NCI-H2107 (cell line): ENCODE measurements around the gene HS2ST1.

Experiments
- DNase-seq: peaks from one replicate; lab custom pipeline; 2025; lab: John Stamatoyannopoulos, UW

The HS2ST1 gene

DNA sequence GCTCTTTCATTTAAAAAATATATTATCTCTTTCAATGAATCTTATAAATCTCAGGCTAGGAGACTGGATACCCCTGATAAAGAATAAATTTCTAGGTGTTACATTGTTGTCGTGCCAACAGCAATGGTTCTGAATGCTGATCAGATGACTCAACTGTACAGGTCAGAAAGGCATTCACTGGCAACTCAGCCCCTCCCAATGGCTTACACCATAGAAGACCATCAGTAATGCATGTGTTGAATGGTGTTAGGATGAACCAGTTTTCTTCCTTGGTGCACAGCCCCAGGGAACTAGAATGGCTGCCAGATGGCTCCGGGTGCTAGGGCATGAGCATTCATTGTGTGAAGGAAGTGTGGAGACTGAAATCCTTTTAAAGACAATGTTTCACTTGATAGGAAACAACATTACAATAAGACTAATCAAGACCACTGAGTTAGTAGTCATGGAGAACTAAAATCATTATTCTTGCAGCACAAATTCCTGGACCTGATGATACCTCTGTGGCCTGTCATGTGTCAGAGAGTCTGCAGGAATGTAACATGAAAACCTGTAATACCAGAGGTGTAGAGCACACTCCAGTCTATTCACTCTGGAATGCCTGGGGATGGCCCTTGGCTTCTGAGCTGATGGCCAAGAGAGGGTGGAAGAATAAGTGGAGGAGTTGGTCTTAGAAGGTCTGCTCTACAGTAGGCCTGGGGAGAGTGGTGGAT lies 226.6 kb downstream of the HS2ST1 start:
- DNase-seq, result no peak

DNA sequence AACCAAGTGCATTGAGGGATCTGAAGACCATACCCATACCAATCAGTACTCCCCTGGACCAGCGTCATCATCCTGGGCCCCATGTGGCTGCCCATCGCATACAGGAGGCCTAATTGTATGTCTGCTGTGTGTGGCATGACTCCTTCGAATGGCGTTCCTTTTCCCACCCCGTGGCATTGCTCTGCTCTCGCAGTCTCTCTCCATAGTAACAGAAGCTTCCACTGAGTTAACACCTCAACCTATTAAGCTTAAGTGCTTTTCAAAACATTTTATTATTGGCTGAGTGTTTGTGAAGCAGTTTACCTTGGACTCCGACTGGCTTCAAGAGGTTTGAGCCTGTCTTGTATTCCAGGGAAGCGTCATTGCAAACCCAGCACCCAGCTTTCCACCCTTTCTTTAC lies 227.1 kb downstream of the HS2ST1 start:
- no peak for DNase-seq

DNA sequence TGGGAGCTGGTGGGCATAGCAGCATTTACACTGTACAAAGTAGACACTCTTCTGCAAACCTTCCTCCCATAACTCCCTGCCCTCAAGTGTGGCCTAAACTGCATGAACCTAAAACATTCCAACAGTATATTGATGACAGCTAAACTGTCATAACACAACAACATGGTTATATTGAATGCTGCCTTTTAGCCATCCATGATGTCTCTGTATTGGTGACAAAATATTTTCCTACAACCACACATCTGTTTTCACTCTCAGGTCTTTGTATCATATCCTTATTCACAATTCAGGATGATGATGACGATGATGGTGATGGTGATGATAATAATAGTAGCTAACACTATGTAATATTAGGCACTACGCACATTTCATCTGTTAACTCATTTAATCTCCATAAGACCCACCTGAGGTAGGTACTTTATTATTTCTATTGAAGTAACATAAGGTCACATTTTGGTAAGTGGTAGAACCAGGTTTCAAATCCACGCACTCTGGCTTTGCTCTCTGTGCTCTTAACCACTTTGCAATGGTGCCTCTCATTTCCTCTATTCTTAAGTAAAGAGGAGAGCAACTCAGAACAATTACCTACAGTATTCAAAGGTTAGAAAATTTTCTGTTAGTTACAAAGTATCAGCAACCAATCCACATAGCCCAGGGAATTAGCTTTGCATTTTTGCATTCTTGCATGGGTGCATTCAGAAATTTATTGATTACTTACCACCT lies 229.1 kb downstream of the HS2ST1 start:
- no peak for DNase-seq

DNA sequence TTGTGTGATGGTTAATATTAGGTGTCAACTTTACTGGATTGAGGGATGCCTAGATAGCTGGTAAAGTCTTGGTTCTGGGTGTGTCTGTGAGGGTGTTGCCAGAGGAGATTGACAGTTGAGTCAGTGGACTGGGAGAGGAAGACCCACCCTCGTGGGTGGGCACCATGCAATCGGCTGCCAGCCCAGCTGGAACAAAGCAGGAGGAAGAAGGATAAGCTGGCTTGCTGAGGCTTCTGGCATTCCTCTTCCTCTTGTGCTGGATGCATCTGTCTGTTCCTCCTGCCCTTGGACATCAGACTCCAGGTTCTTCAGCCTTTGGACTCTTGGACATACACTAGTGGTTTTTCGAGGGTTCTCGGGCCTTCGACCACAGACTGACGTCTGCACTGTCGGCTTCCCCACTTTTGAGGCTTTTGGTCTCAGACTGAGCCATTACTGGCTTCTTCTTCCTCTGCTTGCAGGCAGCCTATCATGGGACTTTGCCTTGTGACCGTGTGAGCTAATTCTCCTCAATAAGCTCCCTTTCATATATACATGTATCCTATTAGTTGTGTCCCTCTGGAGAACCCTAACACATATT lies 230.0 kb downstream of the HS2ST1 start:
- DNase-seq, result no peak

DNA sequence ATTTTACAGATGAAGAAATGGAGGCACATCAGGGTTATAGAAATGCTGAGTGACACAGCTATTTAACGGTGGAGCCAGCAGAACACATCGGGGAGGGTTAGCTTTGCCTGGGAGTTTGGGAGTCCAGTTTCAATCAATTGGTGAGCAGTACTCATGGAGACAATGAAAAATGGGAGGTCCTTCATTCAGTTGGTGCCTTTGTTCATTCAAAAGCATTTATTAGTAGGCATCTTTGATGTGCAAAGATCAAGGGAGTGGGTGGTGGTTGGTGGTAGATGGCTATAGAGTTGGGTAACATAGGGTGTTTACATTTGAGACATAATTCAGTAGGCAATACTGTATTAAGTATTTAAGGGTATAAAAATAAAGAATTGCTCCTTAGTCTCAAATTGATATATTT lies 230.5 kb downstream of the HS2ST1 start:
- no peak for DNase-seq

DNA sequence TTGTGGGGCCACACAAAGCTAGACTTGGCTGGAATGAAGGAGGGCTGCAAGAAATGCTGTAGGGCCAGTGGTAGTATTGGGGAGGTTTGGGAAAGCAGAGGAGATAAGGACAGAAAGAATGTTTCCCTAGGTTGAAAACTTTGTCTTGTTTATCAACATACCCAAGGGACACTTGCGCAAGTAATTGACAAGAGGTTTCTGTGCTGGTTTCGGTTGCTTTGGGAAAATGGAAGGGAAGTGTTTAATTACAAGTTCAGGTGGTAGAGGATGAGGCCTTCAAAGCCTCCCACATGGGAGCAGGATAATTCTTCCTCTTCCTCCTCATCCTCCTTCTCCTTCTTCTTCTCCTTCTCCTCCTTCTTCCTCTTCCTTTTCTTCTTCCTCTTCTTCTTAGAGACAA lies 232.1 kb downstream of the HS2ST1 start:
- DNase-seq, result no peak

DNA sequence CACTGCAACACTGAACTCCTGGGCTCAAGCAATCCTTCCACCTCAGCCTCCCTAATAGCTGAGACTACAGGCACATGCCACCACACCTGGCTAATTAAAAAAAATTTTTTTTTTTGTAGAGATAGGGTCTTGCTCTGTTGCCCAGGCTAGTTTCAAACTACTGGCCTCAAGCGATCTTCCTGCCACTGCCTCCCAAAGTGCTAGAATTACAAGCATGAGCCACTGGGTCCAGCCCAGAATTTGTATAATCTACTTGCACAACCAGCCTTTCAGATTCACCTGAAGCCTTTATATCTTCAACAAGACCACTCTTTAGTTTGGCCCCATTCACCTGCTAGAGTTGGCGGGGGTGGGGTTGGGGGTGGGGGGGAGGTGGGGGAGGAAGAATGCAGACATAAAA lies 232.6 kb downstream of the HS2ST1 start:
- no peak for DNase-seq

DNA sequence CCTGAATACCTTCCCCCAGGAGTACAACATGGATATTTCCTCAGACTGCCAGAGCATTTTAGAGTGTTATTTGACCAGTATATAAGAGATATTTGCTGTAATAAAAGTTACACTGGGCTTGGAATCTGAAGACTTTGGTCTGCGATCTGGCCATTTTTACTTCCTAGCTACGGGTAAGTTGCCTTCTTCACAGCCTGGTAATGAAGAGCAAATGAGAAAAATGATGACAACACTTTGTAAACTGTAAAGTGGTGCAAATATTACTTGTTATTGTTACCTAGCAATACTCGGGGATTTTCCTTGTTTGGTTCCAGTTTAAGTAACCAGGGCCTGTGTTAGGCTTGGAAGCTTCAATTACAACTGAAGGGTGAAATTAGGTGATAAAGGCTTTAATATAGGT lies 233.4 kb downstream of the HS2ST1 start:
- DNase-seq, result no peak

DNA sequence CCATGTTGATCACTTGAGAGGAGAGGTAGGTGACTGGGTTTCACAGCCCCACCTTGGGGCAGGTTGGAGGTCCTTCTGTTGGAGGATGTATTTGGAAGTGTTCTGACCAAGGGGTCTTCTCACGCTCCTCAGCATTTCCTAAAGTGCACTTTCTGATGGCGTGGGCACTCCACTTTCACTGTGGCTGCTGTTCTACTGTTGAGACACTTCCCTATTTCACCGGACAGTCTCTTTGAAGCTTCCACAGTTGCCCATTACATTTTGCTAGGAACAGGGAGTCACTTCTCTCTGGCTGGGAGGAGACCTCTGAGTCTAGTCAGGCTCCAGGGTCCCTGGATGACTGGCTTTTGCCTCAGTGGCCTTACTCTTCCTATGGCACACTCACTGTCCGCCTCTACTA lies 234.2 kb downstream of the HS2ST1 start:
- DNase-seq, result no peak

DNA sequence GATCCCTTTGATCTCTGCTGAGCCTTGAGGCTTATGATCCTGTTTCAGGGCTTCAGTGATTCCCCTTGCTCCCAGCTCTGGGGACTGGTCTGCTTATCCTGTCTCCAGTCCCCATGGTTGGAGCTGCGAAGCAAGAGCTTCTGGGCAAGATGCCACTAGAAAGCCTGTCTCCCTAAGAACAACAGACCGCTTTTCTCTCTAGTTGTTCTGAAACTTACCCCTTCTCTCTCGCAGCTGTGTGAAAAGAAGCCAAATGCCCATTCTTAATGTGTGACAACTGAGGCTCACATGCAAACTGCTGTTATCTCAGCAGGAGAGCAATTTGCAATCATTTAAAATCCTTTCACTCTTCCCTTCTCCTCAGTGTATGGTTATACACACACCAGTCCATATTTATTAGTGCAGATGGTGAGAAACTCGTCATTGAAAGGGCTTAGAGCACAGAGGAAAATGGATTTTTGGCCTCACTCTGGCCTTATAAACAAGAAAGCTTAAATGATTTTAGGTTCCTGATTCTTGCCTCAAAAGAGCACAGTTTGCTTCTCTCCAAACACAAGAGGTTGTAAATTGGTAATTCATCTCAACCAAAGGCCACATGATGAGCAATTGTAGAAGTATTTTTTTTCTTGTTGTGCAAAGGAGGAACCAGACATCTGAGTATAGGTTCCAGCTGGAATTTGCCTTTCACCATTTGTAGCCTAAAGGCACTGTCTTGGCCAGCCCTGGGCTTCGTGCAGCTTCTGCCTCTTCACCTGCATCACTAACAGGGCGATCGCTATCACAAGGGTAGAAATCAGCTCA lies 235.0 kb downstream of the HS2ST1 start:
- no peak for DNase-seq

DNA sequence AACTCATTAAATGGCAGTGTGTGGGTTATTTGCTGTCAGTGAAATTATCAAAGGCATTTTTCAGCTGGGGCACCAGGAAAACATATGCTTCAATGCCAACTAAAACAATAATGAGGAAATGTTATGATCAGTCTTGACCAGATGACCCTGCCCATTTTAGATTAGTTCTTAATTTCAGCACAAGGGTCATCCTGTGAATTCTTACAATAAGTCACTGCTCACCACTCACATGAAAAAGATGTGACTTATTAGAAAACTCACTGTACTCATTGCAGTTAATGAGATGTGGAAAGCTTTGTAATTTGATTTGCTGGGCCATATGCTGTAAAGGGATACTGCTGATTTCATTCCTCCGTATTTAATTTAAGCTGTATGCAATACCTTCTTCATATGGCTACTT lies 235.7 kb downstream of the HS2ST1 start:
- no peak for DNase-seq

DNA sequence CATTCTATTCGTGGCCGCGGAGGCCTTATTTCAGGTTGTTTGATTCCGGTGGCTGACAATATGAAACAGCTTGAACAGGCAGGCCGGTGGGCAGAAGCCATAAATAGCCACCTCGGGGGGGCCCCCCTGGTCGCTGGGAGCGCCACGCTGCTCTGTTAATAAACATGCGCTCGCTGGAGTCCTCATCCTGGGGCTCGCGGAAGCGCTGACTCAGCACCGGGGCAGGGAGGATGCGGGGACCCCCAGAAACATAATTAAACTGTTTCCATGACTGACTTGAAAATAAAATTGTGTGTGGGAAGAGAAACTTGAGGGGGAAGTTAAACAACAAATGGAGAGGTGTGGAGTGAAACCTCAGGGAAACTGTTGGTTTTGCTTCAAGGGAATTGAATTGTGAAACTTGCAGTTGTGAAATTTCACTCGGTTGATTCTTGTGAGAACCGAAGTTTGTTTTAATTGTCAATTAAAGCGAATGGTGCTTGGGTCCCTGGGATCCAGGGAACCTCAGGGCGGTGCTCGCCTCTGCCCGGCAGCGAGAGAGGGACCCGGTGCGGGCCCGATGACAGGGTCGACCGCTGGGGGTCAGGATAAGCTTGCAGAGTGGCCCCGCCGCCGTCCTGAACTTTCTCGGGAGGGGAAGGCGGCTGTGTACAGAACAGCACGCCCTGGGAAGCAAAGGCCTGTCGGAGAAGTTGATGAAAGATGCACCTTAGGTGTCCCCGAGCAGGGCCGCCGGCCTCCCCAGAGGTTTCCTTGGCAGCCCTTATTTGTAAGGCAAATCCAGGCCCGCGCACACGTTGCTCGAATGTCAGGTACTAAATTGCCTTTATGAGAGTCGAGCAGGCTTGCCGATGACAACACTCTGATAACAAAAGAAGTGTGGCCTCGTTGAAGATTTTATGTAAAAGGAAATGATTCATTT lies 237.3 kb downstream of the HS2ST1 start:
- no peak for DNase-seq

DNA sequence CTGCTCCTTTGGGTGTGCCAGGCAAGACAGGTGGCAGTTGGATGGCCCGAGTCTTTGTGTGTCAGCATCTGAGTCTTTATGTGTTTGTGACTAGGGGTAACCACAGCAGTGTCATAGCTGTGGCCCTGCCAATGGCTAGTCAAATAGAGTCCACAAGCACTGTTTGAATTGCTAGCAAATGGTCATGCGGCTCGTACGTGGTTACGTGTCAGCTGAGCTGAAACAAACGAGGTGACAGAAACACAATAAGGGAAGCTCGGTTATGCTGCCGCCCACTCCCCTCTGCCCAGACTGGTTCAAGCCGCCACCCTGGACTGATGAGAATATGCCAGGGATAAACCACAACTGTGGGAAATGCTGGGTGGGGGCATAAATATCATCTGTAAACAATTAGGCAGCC lies 239.9 kb downstream of the HS2ST1 start:
- no peak for DNase-seq

DNA sequence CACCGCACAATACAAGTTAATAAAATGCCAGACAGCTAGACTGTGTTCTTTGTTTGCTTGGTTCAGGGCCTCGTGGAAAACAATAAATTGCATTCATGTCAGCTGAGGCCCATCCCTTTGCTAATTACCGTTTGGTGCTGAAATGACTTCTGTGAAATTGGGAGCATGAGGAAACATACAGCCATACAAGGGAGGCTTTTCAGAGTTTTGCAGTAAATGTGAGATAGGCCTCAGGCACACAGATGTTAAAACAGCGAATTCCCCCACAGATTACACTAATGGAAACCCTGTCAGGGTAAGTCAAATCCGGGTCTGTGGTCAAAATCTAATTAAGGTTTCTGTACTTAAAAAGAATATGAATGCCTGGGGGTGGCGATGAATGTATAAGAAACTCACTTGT lies 240.7 kb downstream of the HS2ST1 start:
- DNase-seq, result no peak

DNA sequence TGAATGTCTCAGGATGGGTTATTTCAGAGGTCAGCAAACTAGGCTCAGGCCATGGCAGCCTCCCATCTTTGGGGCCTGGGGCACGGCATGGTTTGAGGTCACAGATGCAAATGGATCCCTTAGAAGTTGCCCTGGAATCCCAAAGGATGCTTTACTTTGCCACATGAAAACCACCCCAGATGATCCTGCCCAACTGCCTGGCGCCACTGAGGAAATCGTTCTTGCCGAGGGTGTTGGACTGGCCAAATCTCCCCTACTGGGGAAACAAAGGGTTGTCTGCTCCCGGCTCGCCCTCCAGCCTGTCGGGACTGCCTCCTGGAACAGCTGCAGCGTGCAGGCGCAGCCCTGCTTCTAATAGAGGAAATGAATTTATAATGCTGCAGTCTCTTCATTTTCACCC lies 241.2 kb downstream of the HS2ST1 start:
- DNase-seq, result no peak

DNA sequence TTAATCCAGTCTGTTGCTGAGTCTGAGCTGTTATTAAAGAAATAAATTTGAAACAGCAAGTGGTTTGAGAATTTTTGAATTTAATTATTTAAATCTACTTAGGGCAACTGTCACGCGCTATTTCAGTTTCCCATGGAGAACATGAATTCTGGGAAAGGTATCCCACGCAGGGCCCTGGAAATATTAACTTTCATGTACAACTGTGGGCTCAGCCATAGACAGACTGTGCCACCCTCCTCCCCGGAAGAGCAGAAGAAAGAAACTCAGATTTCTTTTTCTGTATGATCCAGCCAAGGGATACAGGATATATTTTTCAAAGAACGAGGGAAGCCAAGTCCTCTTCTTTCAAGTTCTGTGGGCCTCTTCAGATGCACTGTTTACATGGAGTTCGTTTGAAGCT lies 241.7 kb downstream of the HS2ST1 start:
- DNase-seq, result no peak

DNA sequence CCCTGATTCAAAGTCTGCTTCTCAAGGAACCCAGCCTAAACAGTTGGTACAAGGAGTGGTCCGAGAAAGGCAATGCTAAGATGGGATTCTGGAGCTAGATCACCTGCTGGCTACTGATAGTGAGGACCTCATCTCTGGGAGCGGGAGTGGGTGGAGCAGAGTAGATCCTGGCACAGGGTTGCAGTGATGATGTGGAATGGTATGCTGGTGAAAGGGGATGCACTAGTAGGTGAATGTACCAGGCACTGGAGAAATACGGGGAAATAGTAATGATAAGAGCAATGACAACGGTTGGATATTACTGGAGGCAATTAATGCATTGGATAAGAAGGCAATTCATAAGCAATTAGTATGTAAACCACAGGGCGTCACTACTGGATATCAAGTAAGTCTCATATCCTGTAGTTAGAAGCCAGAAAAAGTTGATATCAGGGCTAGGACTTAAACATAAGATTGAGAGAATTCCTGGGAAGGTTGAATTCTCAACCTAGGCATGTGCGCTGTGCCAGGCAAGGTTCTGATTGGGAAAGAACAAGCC lies 245.0 kb downstream of the HS2ST1 start:
- DNase-seq, result no peak
